ENCODE data around the gene GRXCR2.
"Not testable (repeated sequence)": the region's sequence is repeated elsewhere in the genome, so short reads cannot be mapped to it uniquely, and the experiment has no call there.

The GRXCR2 gene, protein sequence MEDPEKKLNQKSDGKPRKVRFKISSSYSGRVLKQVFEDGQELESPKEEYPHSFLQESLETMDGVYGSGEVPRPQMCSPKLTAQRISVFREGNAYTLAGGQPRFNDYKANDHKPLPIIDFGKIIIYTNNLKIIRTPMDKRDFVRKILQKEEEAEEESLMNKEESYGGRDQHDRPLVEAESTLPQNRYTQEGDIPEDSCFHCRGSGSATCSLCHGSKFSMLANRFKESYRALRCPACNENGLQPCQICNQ

GRCh38 chr5:145872914-145873313 is at the start of gene GRXCR2:
GRXCR2 (minus strand) TSS chr5:145873014; CDS start chr5:145872968, 46 bp downstream.
- no peak for DNase-seq (ENCODE audit: low read depth)

- no peak for DNase-seq (ENCODE audit: low read depth)
Observed at GRCh38 chr5:145922059-145922458, 49.2 kb upstream of the GRXCR2 start.

- DNase-seq (ENCODE audit: low read depth): no peak
Observed at GRCh38 chr5:145921211-145921610, 48.4 kb upstream of the GRXCR2 start.

DNA sequence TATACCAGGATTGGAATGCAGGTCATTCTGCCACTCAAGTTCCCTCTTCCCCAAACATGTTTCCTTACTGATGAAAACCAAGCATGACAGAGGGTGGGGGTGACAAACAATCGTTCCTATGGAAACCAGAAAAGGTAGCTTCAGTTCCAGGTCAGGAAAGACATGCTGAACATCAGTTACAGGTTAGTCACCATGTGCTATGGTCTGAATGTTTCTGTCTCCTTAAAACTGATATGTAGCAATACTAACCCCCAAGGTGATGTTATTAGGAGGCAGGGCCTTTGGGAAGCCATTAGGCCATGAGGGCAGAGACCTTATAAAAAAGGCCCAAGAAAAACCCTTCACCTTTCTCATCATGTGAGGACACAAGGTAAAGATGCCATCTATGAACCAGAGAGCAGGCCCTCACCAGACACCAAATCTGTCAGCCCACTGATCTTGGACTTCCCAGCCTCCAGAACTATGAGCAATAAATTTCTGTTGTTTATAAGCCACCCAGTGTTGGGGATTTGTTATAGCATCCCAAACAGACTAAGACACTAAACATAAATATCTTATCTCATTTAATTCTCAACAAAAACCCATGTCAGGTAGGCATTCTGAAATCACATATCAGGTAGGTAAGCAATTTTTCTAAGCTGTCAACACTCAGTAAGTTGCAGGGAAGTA is 47.9 kb upstream of the GRXCR2 start:
- no peak for DNase-seq (ENCODE audit: low read depth)

DNA sequence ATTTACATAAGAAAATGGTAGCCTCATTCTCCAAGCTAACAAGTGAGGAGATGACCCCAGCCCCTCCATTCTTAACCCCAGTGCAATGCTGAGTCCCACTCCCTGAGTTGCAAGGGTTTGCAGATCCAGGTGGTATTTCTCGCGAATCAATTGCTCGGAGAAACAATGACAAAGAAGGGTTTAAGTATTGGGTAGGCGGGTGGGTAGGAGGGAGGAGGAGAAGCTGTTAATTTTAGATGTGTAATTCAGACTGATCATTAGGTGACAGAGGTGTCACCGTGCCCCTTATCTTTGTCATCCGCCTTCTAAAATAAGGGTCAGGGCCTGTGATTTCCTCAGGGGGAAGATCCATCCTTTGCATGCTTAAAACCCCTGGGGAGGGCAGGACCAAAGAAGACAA is 46.6 kb upstream of the GRXCR2 start:
- no peak for DNase-seq (ENCODE audit: low read depth)

- DNase-seq (ENCODE audit: low read depth): no peak
Observed at GRCh38 chr5:145918397-145918796, 45.6 kb upstream of the GRXCR2 start.

DNA sequence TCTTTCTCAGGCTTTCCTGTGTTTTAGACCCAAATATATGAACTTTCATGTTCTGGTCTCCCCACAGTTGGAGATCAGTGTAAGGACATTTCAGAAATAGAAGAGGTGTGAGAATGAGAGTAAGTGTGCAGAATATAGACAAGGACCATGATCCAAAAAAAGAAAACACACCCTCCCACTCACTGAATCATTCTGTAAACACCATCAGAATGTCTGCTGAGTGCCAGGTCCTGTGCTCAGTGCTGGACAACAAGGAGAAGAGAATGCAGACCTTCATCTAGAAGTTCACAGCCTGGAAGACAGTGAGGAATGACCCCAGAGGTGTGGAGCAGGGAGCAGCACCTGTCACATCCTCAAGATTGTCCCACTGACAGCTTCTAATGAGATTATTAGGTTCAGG is 44.5 kb upstream of the GRXCR2 start:
- DNase-seq (ENCODE audit: low read depth): no peak

DNA sequence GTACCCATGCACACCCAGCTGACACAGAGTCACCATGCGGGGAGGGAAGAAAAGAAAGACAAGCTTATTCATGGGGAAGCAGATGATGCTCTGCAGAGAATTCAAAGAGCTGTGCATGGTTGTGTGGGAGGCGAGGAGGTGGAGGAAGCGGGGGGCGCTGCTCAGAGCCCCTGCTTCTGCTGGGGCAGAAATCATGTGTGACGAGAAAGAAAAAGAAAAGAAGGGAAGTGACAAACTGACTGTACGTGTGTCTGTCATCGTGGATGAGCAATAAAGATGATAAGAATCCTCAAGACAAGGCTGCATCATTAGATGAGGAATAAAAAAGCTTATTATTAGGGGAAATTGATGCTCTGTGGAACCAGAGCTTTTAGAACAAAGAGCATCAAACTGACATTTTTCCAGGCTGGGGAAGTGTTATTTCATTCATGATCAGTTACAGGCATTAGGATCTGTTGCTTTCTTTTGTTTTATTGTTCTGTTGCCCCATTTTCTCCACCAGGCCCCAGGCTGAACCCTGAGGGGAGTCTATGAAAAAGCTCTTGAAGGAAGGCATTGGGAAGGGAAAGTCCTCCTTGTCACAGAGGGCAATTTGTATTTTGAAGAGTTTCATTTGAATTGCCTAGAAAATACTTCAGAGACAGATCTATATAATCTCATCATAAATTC is 43.3 kb upstream of the GRXCR2 start:
- no peak for DNase-seq (ENCODE audit: low read depth)

- DNase-seq (ENCODE audit: low read depth): no peak
Observed at GRCh38 chr5:145913701-145914100, 40.9 kb upstream of the GRXCR2 start.

GRCh38 chr5:145912594-145912993 is 39.8 kb upstream of the GRXCR2 start:
- no peak for DNase-seq (ENCODE audit: low read depth)

DNA sequence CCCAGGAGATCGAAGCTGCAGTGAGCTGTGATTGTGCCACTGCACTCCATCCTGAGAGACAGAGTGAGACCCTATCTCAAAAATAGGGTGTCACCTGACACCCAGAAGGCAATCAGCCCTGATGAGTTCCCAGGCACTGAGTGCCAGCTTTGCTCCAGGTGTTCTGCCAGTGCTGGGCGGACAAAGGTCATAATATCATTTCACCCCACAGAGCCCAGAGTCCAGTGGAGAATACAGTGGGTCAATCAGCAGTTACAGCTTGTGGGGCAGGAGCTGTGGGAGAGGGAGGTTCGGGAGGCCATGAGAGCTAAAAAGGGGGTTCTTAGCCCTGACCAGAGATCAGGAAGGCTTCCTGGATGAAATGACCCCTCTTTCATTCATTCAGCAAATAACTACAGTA is 39.2 kb upstream of the GRXCR2 start:
- DNase-seq (ENCODE audit: low read depth): no peak

GRCh38 chr5:145911164-145911563 is 38.4 kb upstream of the GRXCR2 start:
- DNase-seq (ENCODE audit: low read depth): no peak

- DNase-seq (ENCODE audit: low read depth): no peak
Observed at GRCh38 chr5:145908206-145908960, 35.6 kb upstream of the GRXCR2 start.

- DNase-seq (ENCODE audit: low read depth): no peak
Observed at GRCh38 chr5:145906401-145906800, 33.6 kb upstream of the GRXCR2 start.

- no peak for DNase-seq (ENCODE audit: low read depth)
Observed at GRCh38 chr5:145904743-145905142, 31.9 kb upstream of the GRXCR2 start.

DNA sequence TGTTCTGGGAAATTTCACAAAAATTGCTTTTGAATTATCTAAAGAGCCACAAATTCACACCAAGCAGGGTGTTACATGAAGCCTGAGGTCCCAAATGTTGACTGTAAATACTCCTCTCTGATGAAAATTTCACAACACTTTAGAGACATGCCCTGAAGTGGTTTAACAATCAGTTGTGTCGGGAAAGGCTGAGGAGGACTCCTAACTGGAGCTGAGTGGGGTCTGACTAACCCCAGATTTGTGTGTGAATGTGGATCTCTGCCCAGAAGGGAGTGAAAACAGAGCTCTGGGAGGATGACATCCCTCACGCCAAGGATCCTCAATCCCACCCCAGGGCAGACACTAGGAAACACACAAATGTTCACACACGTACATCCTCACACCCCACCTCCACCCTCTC is 31.1 kb upstream of the GRXCR2 start:
- DNase-seq (ENCODE audit: low read depth): no peak

DNA sequence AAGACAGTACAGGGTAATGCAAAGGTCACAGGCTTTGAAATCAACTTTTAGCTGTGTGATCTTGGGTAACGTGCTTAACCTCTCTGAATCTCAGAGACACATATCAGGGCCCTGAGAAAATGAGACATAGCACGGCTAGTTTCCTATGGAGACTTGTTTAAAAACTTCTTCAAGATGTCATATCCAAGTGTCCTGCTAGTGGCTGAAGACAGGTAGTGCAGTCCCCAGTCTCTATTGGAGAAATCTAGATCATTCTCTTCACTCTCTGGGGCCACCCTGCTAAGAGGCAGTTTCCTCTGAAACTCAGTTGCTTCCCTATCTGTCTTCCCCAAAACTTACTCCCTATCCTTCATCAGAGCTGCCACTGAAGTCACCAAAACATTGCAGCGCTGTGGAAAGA is 30.3 kb upstream of the GRXCR2 start:
- DNase-seq (ENCODE audit: low read depth): no peak

GRCh38 chr5:145902421-145902820 is 29.6 kb upstream of the GRXCR2 start:
- DNase-seq (ENCODE audit: low read depth): no peak

- DNase-seq (ENCODE audit: low read depth): no peak
Observed at GRCh38 chr5:145898171-145898570, 25.4 kb upstream of the GRXCR2 start.

DNA sequence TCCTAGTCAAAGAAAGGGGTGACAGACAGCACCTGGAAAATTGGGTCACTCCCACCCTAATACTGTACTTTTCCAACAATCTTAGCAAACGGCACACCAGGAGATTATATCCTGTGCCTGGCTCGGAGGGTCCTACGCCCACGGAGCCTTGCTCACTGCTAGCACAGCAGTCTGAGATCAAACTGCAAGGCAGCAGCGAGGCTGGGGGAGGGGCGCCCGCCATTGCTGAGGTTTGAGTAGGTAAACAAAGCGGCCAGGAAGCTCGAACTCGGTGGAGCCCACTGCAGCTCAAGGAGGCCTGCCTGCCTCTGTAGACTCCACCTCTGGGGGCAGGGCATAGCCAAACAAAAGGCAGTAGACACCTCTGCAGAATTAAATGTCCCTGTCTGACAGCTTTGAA is 18.6 kb upstream of the GRXCR2 start:
- DNase-seq (ENCODE audit: low read depth): not testable (repeated sequence)

GRCh38 chr5:145889611-145890010 is 16.8 kb upstream of the GRXCR2 start:
- no peak for DNase-seq (ENCODE audit: low read depth)

DNA sequence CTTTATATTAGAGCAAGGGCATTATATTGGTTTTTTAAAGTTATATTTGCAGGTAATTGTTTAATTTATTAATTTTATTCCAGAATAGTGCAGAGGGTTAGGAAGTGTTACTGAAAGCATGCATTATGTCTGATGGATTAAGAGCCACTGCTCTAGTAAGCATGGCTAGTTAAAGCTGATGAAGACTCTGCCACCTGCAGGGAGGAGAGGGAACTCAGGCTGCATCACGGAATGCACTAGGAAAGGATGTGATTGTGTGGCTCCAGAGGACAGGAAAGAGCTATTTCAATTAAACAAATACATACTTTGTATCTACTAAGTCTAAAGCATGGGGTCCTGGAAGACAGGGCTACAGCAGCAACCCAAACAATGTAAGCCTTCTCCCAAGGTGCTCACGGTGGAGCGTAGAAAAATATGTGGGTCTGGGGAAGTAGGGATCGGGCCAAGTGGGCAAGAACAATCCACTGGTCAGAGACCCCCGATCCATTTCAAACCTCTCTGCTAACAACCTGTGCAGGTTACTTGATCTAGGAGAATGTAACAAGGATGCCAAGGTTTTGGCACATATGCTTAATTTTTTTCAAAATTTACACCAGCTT is 15.3 kb upstream of the GRXCR2 start:
- DNase-seq (ENCODE audit: low read depth): no peak
